Epithelial cell of esophagus (primary cell): ENCODE results near the gene LSS.

Experiments
- DNase-seq: peaks from one replicate; pipeline ENCODE4 v3.0.0; 2010; ENCODE audit warnings: low read depth
- H3K4me3 ChIP-seq: 2 replicates; pipeline ENCODE4 v1.5.1; 2011; ENCODE audit warnings: mild to moderate bottlenecking, low read length, control low read depth
- CTCF ChIP-seq: IDR thresholded peaks from 2 replicates; pipeline ENCODE4 v1.5.1; 2011; ENCODE audit warnings: low read depth, mild to moderate bottlenecking, low read length, control low read depth, inconsistent platforms; ENCODE audit not compliant: insufficient read depth; ENCODE audit errors: missing control alignments

The LSS gene

GRCh38 chr21:46160657-46160906 lies 68.0 kb downstream of the LSS start:
- no peak overlapping the region for H3K4me3 ChIP-seq
- no peak for TF ChIP-seq CTCF
- no peak for DNase-seq

- no peak for DNase-seq
- TF ChIP-seq CTCF, result no peak
These were observed 68.5 kb downstream of the LSS start for GRCh38 chr21:46159841-46160656.

GRCh38 chr21:46159390-46159789 lies 69.2 kb downstream of the LSS start:
- no peak overlapping the region for H3K4me3 ChIP-seq
- TF ChIP-seq CTCF, result no peak
- no peak for DNase-seq

More at GRCh38 chr21:46159841-46160656, 68.5 kb downstream of the LSS start:
- no peak overlapping the region for H3K4me3 ChIP-seq

GRCh38 chr21:46158666-46159300 lies 69.8 kb downstream of the LSS start:
- no peak overlapping the region for H3K4me3 ChIP-seq
- no peak for TF ChIP-seq CTCF
- no peak for DNase-seq

GRCh38 chr21:46157987-46158451 lies 70.6 kb downstream of the LSS start:
- no peak for TF ChIP-seq CTCF
- no peak overlapping the region for H3K4me3 ChIP-seq
- no peak for DNase-seq

- H3K4me3 ChIP-seq, result no peak overlapping the region
- TF ChIP-seq CTCF, result no peak
- DNase-seq, result no peak
These were observed 71.1 kb downstream of the LSS start for GRCh38 chr21:46157396-46157986.

GRCh38 chr21:46156678-46157077 lies 71.9 kb downstream of the LSS start:
- TF ChIP-seq CTCF, result no peak
- no peak for DNase-seq
- no peak overlapping the region for H3K4me3 ChIP-seq
